ENCODE data around the gene CALCOCO2.

DNA sequence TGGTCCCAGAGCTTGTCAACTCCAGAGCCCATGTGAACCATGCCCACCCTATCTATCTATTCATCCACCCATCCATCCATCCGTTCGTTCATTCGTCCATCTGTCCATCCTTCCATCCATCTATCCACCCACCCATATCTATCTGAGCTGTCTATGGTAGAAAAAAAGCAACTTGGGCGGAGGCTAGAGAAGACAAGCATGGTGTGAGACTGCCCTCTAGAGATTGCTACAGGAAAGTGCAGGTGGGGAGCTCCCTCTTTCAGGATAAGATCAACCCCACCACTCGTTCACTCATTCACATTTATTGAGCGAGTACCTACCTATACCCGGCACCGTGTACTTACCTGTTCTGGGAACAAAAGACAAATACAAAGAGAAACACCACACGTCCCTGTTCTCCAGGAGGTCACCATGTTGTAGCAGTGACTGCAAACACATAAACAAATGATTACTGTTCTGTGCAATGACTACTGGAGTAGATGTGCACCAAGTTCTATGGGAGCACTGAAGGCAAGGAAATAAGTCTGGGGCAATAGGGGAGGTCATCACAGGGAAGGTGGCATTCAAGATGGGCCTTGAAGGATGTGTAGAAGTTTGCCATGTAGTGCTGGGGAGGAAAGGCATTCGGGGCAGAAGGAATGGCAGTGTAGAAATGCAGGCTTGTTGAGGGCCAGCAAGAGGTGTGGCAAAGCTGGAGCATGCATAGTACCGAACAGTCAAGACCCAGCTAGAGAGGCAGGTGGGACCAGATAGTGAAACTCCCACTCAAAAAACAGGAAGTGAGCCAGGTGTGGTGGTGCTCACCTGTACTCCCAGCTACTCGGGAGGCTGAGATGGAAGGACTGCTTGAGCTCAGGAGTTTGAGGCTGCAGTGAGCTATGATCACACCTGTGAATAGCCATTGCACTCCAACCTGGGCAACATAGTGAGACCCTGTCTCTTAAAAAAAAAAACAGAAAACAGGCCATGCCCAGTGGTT is 48.4 kb downstream of the CALCOCO2 start:
- TF ChIP-seq ZNF274 (IDR thresholded peaks at IDR 0.05; ENCODE audit: low read depth, low read length) (no peak), YY1 (IDR thresholded peaks at IDR 0.05; ENCODE audit: insufficient read depth, insufficient read length) (no peak), SUZ12 (IDR thresholded peaks at IDR 0.05; ENCODE audit: extremely low read depth, insufficient read depth, insufficient read length) (no peak)
